NK-92 (cell line): ENCODE data around the gene RPL13A.

ENCODE experiments used
- DNase-seq: peaks from one replicate; lab custom pipeline; 2025; ENCODE audit not compliant: unreplicated experiment; lab: John Stamatoyannopoulos, UW

Gene RPL13A

GRCh38 chr19:49479975-49480628 is 7.3 kb upstream of the RPL13A start:
- no peak for DNase-seq

- DNase-seq: no peak
These were observed 6.3 kb upstream of the RPL13A start for GRCh38 chr19:49481020-49481683.

- no peak for DNase-seq
These were observed 1.2 kb upstream of the RPL13A start for GRCh38 chr19:49486232-49486631.

GRCh38 chr19:49486710-49487276 is 615 bp upstream of the RPL13A start:
- DNase-seq: no peak

DNA sequence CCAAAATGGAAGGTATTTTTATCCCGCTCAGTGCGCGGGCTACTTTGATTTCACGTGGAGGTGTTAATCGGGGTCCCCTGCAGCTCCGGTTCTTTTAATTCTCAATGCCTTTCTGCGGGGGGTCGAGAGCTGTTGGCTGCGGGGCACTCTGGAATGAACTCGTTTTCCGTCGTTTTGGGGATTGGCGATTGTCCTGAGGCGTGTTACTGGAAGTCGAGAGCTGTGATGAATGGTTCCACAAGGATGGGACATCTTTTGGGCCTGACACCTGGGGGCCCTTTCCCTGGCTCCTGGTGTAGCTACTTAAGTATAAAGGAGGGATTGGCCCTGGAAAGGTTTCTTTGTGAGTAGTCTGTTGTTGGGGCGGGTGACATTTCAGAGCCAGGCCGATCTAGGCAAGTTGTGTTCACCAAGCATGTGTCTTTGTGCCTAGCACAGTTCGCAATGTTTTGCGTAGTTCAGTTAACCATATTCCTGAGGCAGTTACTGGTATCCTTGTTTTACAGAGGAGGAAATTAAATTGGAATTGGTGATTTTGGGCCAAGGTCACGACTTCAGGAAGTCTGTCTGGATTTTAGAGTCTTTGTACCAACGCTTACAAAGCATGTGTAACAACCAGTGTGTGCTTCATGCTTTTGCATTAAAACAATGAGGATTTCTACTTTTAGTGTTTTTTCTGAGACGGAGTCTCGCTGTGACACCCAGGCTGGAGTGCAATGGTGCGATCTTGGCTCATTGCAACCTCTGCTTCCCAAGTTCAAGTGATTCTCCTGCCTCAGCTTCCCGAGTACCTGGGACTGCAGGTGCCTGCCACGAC is 846 bp downstream of the RPL13A start:
- no peak for DNase-seq

DNA sequence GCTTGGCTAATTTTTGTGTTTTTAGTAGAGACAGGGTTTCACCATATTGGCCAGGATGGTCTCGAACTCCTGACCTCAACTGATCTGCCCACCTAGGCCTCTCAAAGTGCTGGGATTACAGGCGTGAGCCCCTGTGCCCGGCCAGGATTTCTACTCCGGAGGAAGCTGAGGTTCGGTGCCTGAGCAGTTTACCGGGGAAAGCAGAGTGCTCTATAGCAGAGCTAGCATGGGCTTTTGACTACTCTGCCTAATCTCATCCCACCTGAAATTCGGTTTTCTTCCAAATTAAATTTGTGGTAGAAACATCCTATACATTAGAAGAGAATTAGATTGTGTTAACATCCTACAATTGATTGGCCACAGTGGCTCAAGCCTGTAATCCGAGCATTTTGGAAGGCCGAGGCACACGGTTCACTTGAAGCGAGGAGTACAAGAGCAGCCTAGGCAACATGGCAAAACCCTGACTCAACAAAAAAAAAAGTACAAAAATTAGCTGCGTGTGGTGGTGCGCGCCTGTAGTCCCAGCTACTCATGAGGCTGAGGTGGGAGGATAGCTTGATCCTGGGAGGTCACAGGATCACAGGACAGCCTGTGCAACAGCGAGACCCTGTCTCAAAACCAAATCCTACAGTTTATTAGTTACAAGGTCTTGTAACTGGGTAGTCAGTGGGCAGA is 1.6 kb downstream of the RPL13A start:
- no peak for DNase-seq

DNA sequence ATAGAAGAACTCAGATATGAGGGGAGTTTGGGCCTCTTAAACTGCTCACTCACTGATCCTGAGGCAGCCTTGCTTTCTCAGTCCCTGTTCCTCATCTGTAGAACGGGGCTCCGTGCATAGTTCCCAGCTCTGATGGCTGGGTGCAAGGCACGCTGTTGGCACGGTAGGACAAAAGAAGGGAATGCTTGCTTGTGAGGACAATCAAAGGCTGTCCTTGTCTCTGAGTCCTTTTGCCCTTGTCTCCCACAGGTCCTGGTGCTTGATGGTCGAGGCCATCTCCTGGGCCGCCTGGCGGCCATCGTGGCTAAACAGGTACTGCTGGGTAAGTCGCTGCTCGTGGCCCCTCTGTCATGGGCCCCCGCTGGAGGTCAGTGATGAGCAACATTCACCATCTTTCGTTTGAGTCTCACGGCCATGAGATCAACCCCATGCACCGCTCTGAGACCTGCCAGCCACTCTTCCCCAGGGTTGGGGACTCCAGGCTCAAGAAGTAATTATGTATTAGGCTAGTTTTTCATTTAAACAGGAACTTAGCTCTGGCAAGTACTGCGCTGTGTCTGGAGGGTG is 2.3 kb downstream of the RPL13A start:
- DNase-seq: no peak

DNA sequence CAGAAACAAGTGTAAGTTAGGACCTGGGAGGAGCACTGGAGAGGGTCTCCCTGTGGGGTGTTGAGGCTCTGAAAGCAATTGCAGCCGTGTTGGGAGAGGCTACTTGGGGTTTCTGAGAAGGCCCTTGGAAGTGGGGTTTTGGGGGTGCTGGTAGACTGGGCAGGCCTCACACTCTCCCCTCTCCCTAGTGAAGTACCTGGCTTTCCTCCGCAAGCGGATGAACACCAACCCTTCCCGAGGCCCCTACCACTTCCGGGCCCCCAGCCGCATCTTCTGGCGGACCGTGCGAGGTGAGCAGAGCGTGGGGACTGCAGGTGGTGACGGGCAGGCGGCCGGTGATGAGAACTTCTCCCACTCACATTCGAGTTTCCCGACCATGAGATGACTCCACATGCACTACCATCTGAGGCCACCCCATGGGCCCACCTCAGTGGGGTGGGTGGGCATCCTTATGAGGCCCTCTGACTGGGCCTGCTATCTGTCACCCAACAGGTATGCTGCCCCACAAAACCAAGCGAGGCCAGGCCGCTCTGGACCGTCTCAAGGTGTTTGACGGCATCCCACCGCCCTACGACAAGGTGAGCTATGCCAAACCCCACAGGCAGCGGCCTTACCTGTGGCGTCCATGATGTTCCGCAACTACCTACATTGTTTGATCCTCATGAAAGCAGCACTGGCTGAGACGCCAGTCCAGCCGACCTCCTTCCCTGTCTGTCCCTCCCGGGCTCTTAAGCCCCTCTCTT is 3.0 kb downstream of the RPL13A start:
- DNase-seq: no peak

- no peak for DNase-seq
These were observed 3.8 kb downstream of the RPL13A start for GRCh38 chr19:49491030-49491803.

GRCh38 chr19:49491804-49492572 is 4.6 kb downstream of the RPL13A start:
- no peak for DNase-seq

DNA sequence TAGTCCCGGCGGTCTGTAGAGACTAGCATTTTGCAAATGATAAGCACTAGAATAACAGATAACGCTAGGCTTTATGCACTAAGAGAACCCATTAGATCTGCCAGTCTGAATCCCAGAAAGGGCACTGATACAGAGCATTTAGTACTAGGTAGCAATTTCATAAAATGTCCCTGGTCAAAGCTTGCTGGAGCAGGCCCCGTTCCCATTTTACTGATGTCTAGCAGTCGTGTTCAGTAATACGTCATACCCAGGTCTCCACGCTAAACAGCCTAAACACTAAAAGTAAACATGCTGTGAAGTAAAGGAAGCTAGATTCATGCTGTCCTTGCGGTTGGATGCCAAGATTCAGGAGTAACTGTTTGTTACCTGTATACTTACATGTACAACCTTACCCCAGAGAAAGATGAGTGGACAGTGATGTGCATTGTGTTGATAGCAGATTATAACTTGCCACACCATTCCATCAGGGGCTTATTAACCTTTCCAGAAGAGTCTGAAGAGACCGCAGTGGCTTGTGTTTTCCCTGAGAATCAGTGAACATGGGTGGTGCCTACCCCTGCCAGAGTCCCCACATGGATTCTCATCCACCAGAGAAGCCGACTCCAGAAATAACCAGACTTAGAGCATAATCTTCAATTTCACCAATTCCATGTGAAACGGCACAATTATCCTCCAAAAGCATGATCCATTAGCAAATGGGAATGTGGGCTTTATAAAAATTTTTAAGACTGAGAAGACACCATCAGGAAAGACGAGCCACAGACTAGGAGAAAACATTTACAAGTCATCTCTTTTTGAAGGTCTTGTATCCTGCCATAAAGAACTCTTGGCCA is 5.4 kb downstream of the RPL13A start:
- no peak for DNase-seq

DNA sequence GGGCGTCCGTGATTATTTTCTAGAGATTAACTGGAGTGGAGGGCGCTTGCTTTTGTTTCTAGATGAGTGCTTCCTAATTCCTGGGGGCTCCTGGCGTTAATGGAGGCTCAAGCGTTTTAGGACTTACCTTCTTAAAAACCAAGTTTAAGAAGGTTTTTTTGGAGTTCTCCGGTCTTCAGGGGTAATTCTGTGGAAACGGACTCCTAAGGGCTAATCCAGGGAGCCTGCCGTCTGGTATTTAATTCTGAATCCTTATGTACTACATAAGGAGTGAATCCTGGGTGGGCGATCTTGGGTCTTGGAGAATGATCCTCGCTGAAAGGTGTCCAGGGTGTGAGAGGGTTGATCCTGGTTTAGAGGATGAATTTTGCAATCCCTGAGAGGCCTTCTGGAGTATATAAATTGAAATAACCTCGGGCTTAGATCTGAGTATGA is 9.2 kb downstream of the RPL13A start:
- no peak for DNase-seq

- no peak for DNase-seq
These were observed 9.8 kb downstream of the RPL13A start for GRCh38 chr19:49497047-49497788.

GRCh38 chr19:49497789-49498103 is 10.3 kb downstream of the RPL13A start:
- DNase-seq: no peak

- no peak for DNase-seq
These were observed 11.1 kb downstream of the RPL13A start for GRCh38 chr19:49498475-49498874.

- DNase-seq: no peak
These were observed 11.7 kb downstream of the RPL13A start for GRCh38 chr19:49499030-49499670.
